ENCODE results near the gene BRF1.

Gene BRF1

GRCh38 chr14:105168496-105168978 is 132.3 kb downstream of the BRF1 start, which contains the start of gene JAG2:
JAG2 (minus strand) TSS chr14:105168776; CDS start chr14:105168420, 356 bp downstream.
- DNase-seq, result peak; percentile 66

- no peak for DNase-seq
These were observed 132.7 kb downstream of the BRF1 start for GRCh38 chr14:105168093-105168420.

- peak; percentile 32 for DNase-seq
These were observed 133.3 kb downstream of the BRF1 start for GRCh38 chr14:105167303-105168092.

GRCh38 chr14:105166571-105167302 is 134.1 kb downstream of the BRF1 start:
- no peak for DNase-seq

DNA sequence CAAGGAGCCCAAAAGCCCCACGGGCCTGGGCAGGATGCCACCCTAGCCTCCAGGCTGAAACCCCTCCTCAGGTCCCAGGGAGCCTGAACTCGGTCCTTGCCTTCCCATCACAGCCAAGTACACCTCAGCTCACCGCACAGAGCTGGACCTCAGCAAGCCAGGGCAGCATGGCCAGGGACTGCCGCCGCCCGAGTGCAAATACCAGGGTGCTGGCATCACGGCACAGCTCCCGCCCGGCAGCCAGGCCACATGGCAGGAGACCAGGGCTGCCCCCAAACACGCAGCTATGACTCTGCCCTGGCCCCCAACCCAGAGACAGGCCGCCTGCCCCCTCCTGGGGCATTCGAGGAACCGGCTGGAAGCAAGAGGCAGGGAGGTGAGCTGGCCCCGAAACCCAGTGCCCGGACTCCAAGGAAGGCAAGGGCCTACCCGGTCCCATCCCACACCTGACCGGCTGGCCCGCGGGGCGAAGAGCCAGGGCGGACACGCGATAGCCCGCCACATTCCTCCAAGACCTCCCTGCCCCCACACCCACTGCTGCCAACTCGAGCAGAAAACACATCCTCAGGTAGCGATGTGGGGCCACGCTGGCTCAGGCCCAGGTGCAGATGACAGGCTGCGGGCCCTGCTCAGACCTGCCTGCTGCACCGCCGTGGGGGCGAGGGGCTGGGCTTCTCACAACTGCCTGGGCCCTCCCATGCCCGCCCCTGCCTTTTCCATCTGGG is 134.9 kb downstream of the BRF1 start:
- DNase-seq, result no peak

GRCh38 chr14:105165134-105165704 is 135.6 kb downstream of the BRF1 start:
- DNase-seq, result no peak

- DNase-seq, result no peak
These were observed 137.6 kb downstream of the BRF1 start for GRCh38 chr14:105163040-105163742.

GRCh38 chr14:105162669-105162979 is 138.2 kb downstream of the BRF1 start:
- no peak for DNase-seq

GRCh38 chr14:105161964-105162668 is 138.7 kb downstream of the BRF1 start:
- no peak for DNase-seq

DNA sequence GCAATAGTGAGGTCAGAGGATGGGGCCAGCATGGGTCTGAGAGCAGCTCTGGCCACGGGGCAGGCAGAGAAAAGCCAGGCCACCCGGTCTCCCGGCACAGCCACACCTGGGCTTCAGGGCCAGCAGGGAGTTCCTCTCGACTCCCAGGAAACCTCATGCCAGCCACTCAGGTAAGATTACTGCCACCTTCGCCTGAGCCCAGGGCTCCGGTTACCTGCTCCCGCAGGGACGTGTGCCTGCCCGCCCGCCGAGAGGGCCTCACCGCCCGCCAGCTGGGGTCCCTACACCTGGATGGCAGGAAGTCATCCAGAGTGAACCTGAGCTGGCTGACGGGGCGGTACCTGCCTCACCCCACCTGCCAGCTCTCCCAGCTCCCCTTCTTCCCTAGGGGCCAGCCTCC is 139.5 kb downstream of the BRF1 start:
- DNase-seq, result no peak

DNA sequence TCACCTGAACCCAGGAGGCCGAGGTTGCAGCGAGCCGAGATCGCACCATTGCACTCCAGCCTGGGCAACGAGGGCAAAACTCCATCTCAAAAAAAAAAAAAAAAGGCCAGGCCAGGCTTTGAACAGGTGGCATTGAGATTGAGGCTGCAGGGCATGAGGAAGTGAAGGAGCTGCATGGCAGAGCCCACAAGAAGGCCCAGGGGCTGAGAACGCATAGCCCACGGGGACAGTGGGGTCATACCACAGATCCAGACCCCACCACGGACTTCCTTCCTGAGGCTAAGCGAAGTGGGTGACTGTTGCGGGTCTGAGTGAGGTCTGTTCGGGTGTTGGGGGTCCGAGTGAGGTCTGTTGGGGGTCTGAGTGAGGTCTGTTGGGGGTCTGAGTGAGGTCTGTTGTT is 140.0 kb downstream of the BRF1 start:
- no peak for DNase-seq

DNA sequence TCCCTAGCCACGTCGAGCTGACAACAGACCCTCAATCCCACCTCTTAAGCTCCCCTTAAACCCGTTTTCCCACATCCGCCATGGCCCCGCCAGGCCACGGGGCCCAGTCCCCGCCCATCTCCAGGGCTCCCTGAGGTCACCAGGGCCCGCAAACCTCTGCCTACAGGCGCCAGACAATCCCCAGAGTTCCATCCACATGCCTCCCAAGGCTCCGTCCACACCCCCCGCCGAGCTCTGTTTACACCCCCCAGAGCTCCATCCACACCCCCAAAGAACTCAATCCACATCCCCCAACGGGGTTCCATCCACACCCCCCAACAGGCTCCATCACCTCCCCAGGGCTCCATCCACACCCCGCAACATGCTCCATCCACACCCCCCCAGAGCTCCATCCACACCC is 141.5 kb downstream of the BRF1 start:
- DNase-seq, result no peak

All from activated naive CD4-positive, alpha-beta T cell treated with anti-CD3 and anti-CD28 coated beads, Interleukin-2, amount 50 U/mL, for 16 hours (primary cell).